Fibroblast of pulmonary artery (primary cell): ENCODE results near the gene GINS2.

Experiments used
- DNase-seq: peaks from one replicate; pipeline ENCODE4 v3.0.0-alpha.2; 2010; ENCODE audit warnings: low read depth
- H3K4me3 ChIP-seq: replicated peaks from 2 replicates; pipeline ENCODE4 v1.5.1; 2011; ENCODE audit warnings: low read depth, mild to moderate bottlenecking, control low read depth, low read length, moderate library complexity
- TF ChIP-seq, protein P1 (sequence below): IDR thresholded peaks from 2 replicates; pipeline ENCODE4 v1.5.1; 2011; ENCODE audit warnings: mild to moderate bottlenecking, control low read depth, low read length, inconsistent platforms; ENCODE audit errors: missing control alignments

GINS2 gene

DNA sequence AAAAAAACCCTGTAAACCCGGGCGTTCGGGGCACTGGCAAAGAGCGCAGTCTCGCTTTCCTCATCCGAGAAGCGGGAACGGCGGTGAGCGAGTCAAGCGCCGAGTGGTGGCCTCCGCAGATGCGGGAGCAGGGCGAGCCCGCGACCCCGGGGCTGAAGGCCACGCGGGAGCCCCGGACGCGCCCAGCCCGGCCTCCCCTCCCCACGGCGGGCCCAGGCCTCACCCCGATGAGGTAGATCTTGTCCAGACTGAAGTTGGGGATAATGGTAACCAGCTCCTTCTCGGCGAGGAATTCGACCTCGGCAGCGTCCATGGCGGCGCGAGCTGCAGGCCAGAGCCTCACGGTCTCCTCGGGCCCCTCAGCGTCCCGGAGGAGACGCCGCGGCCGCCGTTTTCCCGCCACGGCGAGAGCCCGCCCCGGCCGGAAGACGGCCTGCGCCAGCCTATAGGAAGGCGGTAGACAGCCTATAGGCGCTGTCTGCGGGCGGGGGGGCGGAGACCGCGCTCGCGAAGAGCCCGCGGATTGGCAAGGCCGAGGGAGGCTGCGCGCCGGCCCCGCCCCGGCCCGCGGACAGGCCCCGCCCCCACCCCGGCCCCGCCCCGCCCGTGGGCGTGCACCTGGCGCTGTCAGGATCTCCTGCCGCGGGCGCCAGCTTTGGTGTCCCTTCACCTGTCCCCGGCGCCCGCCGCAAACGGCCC lies at the start of gene GINS2:
GINS2 (minus strand) TSS at position 369 of the 699 bp plus-strand sequence; CDS start at position 313, 56 bp downstream.
- TF ChIP-seq, protein P1, sequence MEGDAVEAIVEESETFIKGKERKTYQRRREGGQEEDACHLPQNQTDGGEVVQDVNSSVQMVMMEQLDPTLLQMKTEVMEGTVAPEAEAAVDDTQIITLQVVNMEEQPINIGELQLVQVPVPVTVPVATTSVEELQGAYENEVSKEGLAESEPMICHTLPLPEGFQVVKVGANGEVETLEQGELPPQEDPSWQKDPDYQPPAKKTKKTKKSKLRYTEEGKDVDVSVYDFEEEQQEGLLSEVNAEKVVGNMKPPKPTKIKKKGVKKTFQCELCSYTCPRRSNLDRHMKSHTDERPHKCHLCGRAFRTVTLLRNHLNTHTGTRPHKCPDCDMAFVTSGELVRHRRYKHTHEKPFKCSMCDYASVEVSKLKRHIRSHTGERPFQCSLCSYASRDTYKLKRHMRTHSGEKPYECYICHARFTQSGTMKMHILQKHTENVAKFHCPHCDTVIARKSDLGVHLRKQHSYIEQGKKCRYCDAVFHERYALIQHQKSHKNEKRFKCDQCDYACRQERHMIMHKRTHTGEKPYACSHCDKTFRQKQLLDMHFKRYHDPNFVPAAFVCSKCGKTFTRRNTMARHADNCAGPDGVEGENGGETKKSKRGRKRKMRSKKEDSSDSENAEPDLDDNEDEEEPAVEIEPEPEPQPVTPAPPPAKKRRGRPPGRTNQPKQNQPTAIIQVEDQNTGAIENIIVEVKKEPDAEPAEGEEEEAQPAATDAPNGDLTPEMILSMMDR = no peak
- peak; percentile 86 for DNase-seq
- peak within 1 kb of the TSS; percentile 63 for H3K4me3 ChIP-seq

- no peak for DNase-seq
- TF ChIP-seq, protein P1 = no peak
- no peak overlapping the region for H3K4me3 ChIP-seq
Measured at GRCh38 chr16:85736921-85737320, 48.2 kb upstream of the GINS2 start.

- TF ChIP-seq, protein P1 = no peak
- no peak for DNase-seq
- no peak overlapping the region for H3K4me3 ChIP-seq
Measured at GRCh38 chr16:85735946-85736345, 47.2 kb upstream of the GINS2 start.

DNA sequence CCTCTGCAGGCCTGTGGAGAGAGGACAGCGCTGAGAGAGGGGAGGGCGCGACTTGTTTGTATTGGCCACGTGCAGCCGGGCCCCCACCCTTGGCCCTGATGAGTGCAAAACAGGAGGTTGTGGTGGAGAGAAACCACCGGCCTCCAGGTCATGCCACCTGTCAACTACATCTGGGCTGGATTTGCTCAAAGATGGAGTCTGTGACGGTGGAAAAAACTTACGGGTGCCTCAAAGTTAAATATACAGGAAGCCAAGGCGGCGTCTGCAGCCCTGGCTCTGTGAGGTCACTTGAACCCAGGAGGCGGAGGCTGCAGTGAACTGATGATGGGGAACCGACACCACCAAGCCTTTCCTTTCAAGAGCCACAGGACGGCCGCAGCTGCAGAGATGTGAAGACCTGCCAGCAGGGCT lies 46.5 kb upstream of the GINS2 start:
- TF ChIP-seq, protein P1 = no peak
- DNase-seq = no peak
- H3K4me3 ChIP-seq = no peak overlapping the region

GRCh38 chr16:85734311-85735017 lies 45.7 kb upstream of the GINS2 start:
- DNase-seq = no peak
- TF ChIP-seq, protein P1 = no peak
- no peak overlapping the region for H3K4me3 ChIP-seq

- H3K4me3 ChIP-seq = no peak overlapping the region
- TF ChIP-seq, protein P1 = no peak
- DNase-seq = no peak
Measured at GRCh38 chr16:85733839-85734170, 45.1 kb upstream of the GINS2 start.
